Measurements from ENCODE around the gene MED25.
A peak's percentile ranks its signal among the peaks of the same experiment; 100 is the strongest.

Gene MED25

DNA sequence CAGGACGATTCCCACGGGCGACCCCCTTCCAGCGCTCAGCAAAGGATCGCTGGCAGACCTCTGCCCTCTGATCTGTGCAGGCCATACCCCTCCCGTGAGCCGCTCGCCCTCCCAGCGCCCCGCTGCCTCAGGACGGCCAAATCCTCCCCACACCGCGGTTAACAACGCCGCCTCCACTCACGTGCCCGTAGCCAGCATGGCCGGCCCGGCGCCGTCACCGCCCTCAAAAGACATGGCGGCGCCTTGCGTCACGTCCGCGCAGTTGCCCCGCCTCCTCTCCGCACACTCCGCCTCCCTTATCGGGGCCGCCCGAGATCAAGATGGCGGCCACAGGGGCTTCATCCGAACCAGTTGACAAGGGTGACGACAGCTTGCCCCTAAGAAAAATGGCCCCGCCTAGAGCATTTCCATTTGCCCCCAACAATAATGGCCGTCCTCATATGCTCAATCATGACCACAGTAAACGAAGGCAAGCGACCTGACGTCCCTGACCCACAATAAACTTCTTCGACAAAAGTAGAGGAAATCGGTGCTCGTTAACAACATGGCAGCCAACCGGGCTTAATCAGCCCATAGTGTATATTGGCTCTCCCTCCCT, 58.4 kb downstream of the MED25 start:
- TF ChIP-seq CTCF (IDR thresholded peaks at IDR 0.05; ENCODE audit: insufficient read depth, low read depth, low read length, missing control alignments): no peak
- DNase-seq (ENCODE audit: low read depth): peak; percentile 99

DNA sequence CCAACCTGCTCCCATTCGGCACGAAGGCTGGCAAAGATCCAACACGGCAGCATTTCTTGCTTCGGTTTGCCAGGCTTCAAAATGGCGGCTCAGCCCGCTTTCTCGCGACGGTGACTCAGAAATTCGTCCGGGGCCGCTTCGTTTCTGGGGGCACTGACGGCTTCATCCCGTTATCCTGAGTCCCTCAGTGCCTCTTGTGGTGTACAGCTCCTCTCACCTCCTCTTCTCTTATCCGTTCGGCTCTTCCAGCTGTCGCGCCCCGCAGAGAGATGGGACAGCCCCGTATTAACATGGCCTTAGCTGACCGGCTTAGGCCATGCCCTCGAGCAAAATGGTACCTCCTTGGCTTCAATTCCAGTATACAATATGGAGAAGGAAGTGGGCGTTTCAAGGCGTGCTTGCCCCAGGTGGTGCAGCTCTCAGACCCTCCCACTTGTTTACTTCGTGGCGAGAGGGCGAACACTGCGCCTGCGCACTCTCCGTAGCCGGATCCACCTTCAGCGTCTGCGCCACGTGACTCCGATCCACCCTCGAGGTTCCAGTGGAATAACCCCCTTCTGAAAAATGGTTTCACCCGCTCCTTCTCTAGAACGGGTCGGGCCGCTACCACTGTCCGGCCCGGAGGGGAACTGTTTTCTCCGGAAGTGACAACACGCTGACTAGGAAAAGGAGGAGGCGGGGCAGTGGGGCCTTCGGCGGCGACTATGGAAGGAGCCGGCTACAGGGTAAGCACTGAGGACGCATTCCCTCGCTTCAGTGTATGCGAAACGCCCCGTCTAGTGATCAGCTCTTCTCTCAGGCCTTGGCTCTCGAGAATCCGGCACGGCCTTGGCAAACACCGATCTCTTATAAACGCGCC, 59.2 kb downstream of the MED25 start, which contains the start of the genes AKT1S1 and TBC1D17:
TSS of gene AKT1S1 (minus strand) at position 336 of the 859 bp plus-strand sequence. CDS start 4,060 bp downstream, outside the sequence.
TSS of gene TBC1D17 (plus strand) at position 683 of the 859 bp plus-strand sequence. CDS start at position 705, 22 bp downstream.
- peak within 1 kb of the TSS; percentile 99 for H3K4me3 ChIP-seq (ENCODE audit: low read length)
- no peak for TF ChIP-seq CTCF (IDR thresholded peaks at IDR 0.05; ENCODE audit: insufficient read depth, low read depth, low read length, missing control alignments)
- DNase-seq (ENCODE audit: low read depth): peak; percentile 100

More for the DNA sequence above, 58.4 kb downstream of the MED25 start:
- H3K4me3 ChIP-seq (ENCODE audit: low read length): peak overlapping the region; percentile 99

DNA sequence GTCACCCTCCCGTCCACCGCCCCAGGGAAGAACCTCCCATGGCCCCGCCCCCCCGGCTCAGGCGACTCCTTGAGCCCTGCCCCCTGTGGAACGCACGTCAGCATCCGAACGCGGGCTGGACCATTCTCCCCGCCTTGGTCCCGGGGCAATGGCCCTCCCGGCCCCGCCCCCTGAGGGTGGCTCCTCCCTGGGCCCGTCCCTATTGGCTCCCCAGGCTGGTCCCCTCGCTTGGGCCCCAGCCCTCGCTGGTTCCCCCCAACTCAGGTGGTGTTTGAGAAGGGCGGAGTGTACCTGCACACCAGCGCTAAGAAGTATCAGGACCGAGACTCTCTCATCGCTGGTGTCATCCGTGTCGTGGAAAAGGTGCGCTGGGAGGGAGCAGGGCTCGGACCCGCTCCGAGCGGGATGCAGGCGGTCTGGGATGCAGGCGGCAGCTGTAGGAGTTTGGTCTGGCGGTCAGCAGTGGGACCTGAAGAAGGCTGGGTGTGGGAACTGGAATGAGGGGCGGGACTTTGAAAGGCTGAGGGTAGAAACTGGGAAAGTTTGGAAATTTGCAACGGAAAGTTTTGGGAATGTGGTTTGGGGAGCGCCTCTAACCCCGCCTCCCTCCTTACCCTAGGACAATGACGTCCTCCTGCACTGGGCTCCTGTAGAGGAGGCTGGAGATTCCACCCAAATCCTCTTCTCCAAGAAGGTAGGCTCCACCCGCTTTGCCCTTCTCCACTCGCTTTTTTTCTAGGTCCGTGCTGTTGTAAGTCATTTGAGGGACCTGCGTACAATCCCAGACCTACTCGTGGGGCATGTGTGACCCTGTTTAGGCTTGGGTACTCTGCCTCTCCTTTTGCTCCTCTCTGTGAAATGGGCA, 60.0 kb downstream of the MED25 start:
- peak; percentile 98 for DNase-seq (ENCODE audit: low read depth)
- H3K4me3 ChIP-seq (ENCODE audit: low read length): peak overlapping the region; percentile 99
- TF ChIP-seq CTCF (IDR thresholded peaks at IDR 0.05; ENCODE audit: insufficient read depth, low read depth, low read length, missing control alignments): no peak

DNA sequence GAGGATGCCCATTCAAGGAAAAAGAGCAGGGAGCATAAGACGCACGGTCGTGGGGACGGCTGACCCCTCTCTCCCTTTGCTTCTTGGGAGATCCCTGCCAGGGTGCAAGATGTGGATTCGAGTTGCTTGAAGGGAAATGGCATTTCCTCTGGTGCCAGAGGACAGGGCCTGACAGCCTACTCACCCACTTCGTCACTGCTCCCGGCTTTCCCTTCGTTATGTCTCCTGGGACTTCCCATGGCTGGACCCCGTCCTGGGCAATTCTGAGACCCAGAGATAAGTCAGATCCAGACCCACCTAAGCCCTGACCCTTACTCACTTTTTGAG, 60.6 kb downstream of the MED25 start:
- TF ChIP-seq CTCF (IDR thresholded peaks at IDR 0.05; ENCODE audit: insufficient read depth, low read depth, low read length, missing control alignments): no peak
- H3K4me3 ChIP-seq (ENCODE audit: low read length): peak overlapping the region; percentile 99

DNA sequence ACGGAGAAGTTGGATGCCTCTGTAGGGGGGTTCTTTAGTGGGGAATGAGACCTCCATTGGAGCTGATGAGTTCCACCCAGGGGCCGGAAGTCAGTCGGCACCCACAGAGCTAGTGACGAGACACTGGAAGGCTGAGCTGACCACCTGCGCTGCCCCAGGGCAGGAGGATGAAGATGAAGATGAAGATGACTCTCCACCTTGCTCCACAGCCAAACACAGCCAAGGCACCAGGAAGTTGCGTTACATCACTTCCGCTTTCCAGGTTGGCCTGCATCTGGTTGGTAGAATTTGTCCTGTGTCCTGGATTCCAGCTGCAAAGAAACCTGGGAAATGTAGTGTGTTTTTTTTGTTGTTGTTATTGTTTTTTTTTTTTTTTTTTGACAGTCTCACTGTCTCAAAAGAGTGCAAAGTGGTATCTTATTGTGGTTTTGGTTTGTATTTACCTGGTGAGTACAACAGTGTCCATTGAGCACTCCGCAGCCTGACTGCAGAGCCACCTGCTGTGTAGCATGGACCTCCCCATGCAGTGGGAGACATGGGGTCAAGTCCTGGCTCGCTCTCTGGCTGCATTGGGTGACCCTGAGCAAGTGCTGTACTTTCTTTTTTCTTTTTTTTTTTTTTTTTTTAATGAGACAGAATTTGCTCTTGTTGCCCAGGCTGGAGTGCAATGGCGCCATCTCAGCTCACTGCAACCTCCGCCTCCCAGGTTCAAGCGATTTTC, 61.3 kb downstream of the MED25 start:
- H3K4me3 ChIP-seq (ENCODE audit: low read length): no peak overlapping the region

More for the DNA sequence above, 60.6 kb downstream of the MED25 start:
- DNase-seq (ENCODE audit: low read depth): no peak

More for the DNA sequence above, 61.3 kb downstream of the MED25 start:
- peak; percentile 21 for DNase-seq (ENCODE audit: low read depth)
- TF ChIP-seq CTCF (IDR thresholded peaks at IDR 0.05; ENCODE audit: insufficient read depth, low read depth, low read length, missing control alignments): no peak

Data from epithelial cell of esophagus (primary cell).